GM10248 (cell line): ENCODE measurements around the gene SLC66A1.

ENCODE experiments used
- CTCF ChIA-PET: fragments of 300-600 bp; sonication (Branson Sonifier 250); formaldehyde crosslinking; extraction: SDS; loops from one replicate; lab custom pipeline; 2021; ENCODE audit warnings: antibody characterized with exemption; lab: Yijun Ruan, JAX
- POLR2A ChIA-PET: fragments of 350-650 bp; sonication (Branson Sonifier 250); formaldehyde crosslinking; extraction: SDS; loops from one replicate; lab custom pipeline; 2020; ENCODE audit warnings: antibody characterized with exemption; lab: Yijun Ruan, JAX
- DNase-seq: peaks from one replicate; pipeline ENCODE4 v3.0.0; 2012; ENCODE audit errors: extremely low spot score
- TF ChIP-seq, protein P1 (sequence below): IDR thresholded peaks from 2 replicates; pipeline ENCODE4 v1.5.1; 2012; ENCODE audit warnings: mild to moderate bottlenecking, low read depth; ENCODE audit errors: extremely low read depth, missing control alignments, control extremely low read depth

Gene SLC66A1

DNA sequence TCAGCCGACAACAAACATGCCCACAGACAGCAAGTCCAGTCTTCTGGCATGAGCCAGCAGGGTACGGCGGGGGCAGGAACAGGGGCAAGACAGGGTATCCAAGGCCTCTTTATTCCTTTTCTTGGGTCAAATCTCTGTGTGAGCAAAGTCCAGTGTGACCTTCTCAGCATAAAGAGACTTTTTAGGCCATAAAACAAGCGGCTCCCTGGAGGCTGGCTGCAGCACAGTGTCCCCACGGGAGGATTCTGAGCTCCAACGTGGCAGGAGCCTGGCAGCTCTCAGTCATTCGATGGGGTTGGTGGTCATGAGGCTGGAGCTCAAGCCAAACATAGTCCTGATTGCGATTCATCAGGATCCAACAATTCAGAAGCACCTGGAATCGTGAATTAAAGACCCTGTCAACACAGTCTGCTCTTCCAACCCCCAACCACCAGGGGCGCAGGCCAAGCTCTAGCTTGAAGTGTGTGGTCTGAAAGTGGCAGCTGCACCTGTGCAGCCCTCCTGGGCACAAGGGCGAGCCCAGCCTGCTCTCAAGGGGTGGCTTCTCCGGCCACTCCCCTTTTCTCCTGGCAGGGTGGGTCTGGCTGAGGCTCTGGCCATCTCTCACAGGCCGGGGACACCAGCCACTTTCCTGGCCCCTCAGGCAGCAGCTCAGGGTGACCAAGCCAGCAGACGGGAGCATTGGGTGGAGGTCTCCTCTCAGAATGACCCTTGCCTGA is 62.1 kb downstream of the SLC66A1 start:
- CTCF ChIA-PET: interaction anchor here (0.8 to 2.6 kb wide), 13 partner anchors 10 to 209 kb away, joined by 3 to 14 read pairs (median 4); no protein-coding TSS in a partner anchor
- TF ChIP-seq, protein P1, sequence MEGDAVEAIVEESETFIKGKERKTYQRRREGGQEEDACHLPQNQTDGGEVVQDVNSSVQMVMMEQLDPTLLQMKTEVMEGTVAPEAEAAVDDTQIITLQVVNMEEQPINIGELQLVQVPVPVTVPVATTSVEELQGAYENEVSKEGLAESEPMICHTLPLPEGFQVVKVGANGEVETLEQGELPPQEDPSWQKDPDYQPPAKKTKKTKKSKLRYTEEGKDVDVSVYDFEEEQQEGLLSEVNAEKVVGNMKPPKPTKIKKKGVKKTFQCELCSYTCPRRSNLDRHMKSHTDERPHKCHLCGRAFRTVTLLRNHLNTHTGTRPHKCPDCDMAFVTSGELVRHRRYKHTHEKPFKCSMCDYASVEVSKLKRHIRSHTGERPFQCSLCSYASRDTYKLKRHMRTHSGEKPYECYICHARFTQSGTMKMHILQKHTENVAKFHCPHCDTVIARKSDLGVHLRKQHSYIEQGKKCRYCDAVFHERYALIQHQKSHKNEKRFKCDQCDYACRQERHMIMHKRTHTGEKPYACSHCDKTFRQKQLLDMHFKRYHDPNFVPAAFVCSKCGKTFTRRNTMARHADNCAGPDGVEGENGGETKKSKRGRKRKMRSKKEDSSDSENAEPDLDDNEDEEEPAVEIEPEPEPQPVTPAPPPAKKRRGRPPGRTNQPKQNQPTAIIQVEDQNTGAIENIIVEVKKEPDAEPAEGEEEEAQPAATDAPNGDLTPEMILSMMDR: peak; percentile 31
- peak; percentile 53 for DNase-seq
- POLR2A ChIA-PET: no interaction called here

DNA sequence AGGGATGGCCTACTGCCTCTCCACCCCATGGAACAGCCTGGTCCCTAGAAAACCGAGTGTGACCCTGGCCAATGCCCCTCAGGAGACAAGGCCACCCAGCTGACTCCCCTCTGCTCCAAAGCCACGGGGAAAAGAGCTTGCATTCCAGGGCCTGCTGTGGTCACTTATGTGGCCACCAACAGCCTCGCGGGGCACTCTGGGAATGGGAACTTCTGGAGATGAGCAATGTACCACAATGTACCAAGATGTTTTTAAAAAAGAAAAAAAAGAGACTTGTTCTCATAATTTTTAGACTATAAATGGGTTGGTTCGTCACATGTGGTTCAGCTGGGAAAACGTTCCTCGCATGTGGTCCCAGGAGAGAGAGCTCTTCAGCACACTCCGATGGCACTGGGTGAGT is 62.8 kb downstream of the SLC66A1 start:
- DNase-seq: no peak
- TF ChIP-seq, protein P1: no peak
- ChIA-PET POLR2A (no interaction called here), CTCF (interaction anchor here (0.8 to 2.6 kb wide), 13 partner anchors 10 to 208 kb away, joined by 3 to 14 read pairs (median 4); no protein-coding TSS in a partner anchor)

DNA sequence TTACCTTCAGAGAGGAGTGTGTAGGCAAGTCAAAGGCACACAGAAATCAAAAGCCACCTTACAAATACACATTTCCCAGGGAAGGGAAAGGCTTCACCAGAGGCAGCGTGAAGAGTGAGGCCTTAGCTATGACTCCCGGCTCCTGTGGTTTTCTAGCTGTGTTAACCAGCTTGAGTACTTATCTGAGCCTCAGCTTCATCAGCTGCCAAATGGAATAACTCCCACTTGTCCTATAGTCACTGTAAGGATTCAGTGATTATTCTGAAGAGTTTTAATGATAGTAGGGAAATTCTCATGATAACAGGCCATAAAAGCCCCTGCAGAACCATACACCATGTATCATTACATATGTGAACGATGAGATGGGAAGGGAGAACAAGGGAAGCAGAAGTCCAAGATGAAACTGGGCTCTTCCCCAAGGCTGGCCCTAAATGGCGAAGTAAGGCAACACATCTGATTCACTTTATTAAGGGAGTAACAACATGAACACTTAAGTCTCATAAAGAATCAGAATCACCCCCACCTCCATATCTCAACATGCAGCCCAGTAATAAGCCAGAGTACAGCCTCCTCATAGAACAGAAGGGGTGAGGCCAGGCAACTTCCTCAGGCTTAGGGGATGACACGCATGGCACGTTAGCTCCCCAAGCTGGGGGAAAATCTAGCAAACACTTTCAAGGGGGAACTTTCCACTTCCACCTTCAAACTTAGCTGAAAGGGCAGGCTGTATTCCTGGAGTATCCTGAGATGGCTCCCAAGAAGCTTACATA is 63.7 kb downstream of the SLC66A1 start:
- DNase-seq: no peak
- ChIA-PET POLR2A (no interaction called here), CTCF (interaction anchor here (1.2 to 2.8 kb wide), 8 partner anchors 9 to 54 kb away, joined by 3 to 14 read pairs (median 6); no protein-coding TSS in a partner anchor)
- TF ChIP-seq, protein P1: no peak

DNA sequence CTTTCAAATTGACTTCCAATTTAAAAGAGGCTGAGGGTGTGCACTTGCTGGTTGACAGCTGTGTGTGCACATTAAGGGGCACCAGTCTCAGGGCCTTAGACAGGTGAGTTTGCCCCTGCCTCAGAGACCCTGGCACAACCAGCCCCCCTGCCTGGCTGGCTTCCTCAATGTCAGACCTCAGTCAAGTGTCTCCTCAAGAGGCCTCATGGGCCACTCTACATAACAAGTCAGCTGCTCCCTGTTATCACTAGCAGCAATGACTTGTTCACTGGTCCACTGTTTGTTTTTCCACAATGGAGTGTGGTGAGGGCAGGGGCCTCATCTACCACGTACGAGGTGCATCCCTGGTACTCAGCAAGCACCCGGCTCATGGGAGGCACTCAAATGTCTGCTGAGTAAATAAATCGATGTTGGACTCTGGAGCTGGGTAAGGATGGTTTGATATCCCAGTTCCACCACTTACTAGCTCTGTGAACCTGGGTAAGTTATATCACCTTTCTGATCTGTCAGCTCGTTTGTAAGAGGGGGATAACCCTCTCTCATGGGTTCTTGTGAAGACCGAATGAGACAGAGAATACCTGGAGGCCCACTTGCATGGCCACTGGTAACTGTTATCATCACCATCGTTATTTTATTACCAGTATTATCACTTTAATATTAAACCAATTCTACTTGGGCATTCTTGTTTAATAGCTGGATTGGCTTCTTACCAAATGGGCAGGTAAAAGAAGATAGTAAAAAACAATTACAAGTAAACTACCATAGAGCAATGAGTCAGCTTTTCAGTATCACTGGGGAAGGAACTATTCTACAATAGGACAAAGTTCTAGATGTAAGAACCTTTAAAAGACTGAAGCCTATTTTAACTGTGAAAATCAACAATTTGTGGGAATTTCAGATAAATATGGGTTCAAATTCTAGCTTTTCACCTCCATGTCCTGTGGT is 64.6 kb downstream of the SLC66A1 start:
- CTCF ChIA-PET: interaction anchor here (0.9 to 2.8 kb wide), 8 partner anchors 10 to 284 kb away, joined by 3 to 10 read pairs (median 4); no protein-coding TSS in a partner anchor
- TF ChIP-seq, protein P1: no peak
- DNase-seq: no peak
- POLR2A ChIA-PET: no interaction called here

DNA sequence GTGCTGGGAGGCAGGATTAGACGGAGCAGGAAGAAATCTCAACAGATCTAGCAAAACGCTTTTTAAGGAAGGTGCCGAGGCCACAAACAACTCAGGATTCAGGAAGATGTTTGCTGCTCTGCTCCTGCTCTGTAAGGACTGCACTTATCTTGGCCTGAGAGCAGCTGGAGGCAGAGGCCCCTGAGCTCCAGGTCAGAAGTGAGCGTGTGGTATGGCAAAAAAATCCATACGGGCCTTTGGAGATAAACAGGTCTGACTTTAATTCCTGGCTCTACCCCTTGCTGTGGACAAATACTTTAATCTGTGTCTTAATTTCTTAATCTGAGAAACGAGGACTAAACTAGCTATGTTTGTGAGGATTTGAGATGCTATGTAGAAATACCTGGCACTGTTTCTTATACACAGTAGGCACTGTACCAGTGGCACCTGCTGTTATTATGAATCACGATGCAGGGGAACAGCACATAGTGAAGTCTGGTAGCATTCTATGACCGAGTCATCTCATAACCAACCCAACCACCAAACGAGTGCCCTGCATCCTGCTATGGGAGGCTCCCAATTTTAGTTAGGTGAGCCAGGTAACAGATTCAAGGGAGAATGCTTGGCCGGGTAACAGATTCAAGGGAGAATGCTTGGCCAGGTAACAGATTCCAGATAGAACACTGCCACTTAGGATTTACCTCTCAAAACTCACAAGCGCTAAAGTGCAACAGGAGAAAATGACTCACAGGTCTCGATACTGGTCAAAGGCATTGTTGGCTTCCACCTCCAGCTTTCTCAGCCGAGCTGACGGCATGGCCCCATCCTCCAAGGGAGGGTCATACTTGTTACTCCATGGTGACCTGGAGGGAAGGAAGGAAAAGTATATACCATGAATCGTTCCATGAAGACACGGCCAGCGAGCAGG is 65.9 kb downstream of the SLC66A1 start:
- TF ChIP-seq, protein P1: no peak
- ChIA-PET POLR2A (no interaction called here), CTCF (interaction anchor here (0.7 to 2.8 kb wide), 7 partner anchors 9 to 283 kb away, joined by 3 to 10 read pairs (median 4); no protein-coding TSS in a partner anchor)
- no peak for DNase-seq
